Measurements from ENCODE around the gene DIABLO. TPM values are rescaled to one million over a fixed set of nuclear protein-coding genes. Genes with fewer than 3 reads are reported as not detected.

Gene DIABLO
- total RNA-seq, 1 experiment from 2014 or later, result 69.6 TPM

DNA sequence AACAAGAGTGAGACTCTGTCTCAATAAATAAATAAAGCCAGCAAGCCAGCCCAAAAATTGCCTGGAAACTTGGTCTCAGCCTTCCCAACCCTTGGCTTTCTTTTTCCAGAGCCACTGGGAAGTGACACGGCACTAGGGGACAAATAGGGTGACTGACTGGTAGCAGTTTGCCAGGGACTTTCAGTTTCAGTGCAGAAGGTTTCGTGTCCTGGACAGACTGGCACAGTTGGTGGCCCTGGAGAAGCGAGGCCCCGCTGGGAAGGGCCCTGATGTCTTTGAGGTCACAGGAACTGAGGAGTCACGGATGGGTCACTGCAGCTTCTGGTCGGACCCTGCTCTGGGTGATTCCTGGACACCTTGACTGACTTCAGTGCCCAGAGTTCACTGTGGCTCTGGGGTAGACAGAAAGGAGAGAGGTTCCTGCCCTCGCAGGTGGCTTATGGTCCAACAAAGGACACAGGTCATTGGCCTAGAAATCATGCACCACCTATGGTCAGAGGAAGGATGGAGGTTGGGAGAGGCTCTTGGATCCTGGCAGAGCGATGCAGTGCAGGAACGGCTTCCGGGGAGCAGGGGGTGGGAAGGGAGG, 40.3 kb downstream of the DIABLO start:
- intact Hi-C loops (cut with micrococcal nuclease), result no loop called here
- TF ChIP-seq, protein P1, sequence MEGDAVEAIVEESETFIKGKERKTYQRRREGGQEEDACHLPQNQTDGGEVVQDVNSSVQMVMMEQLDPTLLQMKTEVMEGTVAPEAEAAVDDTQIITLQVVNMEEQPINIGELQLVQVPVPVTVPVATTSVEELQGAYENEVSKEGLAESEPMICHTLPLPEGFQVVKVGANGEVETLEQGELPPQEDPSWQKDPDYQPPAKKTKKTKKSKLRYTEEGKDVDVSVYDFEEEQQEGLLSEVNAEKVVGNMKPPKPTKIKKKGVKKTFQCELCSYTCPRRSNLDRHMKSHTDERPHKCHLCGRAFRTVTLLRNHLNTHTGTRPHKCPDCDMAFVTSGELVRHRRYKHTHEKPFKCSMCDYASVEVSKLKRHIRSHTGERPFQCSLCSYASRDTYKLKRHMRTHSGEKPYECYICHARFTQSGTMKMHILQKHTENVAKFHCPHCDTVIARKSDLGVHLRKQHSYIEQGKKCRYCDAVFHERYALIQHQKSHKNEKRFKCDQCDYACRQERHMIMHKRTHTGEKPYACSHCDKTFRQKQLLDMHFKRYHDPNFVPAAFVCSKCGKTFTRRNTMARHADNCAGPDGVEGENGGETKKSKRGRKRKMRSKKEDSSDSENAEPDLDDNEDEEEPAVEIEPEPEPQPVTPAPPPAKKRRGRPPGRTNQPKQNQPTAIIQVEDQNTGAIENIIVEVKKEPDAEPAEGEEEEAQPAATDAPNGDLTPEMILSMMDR (IDR thresholded peaks at IDR 0.05; ENCODE audit: unreplicated experiment), result no peak
- CTCF ChIA-PET, result no interaction called here
- peaks cover 3% of the 10 kb centered on the region for H3K4me1 Mint-ChIP-seq (ENCODE audit: insufficient read depth, unreplicated experiment)
- BruUV-seq (replicated peaks), result no TSS peak
- no peak overlapping the region for H3K27ac Mint-ChIP-seq (ENCODE audit: low read depth, unreplicated experiment)
- POLR2A ChIA-PET, result no interaction called here
- no peaks in the 10 kb centered on the region for H3K9me3 Mint-ChIP-seq (ENCODE audit: unreplicated experiment)
- H3K36me3 Mint-ChIP-seq (ENCODE audit: insufficient read depth, unreplicated experiment), result peaks cover under 1% of the 10 kb centered on the region
- H3K4me3 Mint-ChIP-seq (ENCODE audit: unreplicated experiment), result no peak overlapping the region
- H3K27me3 Mint-ChIP-seq (ENCODE audit: insufficient read depth, unreplicated experiment), result no peaks in the 10 kb centered on the region
- no peak for DNase-seq (ENCODE audit: unreplicated experiment)

DNA sequence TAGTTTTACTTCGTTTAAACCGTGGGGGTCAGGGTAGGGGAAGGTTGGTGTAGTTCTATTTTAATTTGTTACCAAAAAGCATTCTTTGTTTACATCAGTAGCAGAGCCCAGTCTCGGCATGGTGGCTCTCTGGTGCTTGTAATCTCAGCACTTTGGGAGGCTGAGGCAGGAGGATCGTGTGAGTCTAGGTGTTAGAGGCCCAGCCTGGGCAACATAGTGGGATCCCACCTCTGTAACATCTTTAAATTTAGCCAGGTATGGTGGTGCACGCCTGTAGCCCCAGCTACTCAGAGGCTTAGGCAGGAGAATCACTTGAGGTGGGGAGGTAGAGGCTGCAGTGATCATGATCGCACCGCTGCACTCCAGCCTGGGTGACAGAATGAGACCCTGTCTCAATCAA, 40.8 kb downstream of the DIABLO start:
- Mint-ChIP-seq H3K27ac (ENCODE audit: low read depth, unreplicated experiment) (no peak overlapping the region), H3K4me3 (ENCODE audit: unreplicated experiment) (no peak overlapping the region), H3K36me3 (ENCODE audit: insufficient read depth, unreplicated experiment) (no peaks in the 10 kb centered on the region), H3K9me3 (ENCODE audit: unreplicated experiment) (no peaks in the 10 kb centered on the region), H3K4me1 (ENCODE audit: insufficient read depth, unreplicated experiment) (peaks cover 8% of the 10 kb centered on the region), H3K27me3 (ENCODE audit: insufficient read depth, unreplicated experiment) (no peaks in the 10 kb centered on the region)
- intact Hi-C loops (cut with micrococcal nuclease), result no loop called here
- POLR2A ChIA-PET, result no interaction called here
- CTCF ChIA-PET, result no interaction called here
- DNase-seq (ENCODE audit: unreplicated experiment), result no peak
- BruUV-seq (replicated peaks), result no TSS peak
- TF ChIP-seq, protein P1 (IDR thresholded peaks at IDR 0.05; ENCODE audit: unreplicated experiment), result no peak

- Mint-ChIP-seq H3K9me3 (ENCODE audit: unreplicated experiment) (no peaks in the 10 kb centered on the region), H3K27me3 (ENCODE audit: insufficient read depth, unreplicated experiment) (no peaks in the 10 kb centered on the region), H3K36me3 (ENCODE audit: insufficient read depth, unreplicated experiment) (no peaks in the 10 kb centered on the region), H3K4me1 (ENCODE audit: insufficient read depth, unreplicated experiment) (peaks cover 12% of the 10 kb centered on the region), H3K27ac (ENCODE audit: low read depth, unreplicated experiment) (no peak overlapping the region), H3K4me3 (ENCODE audit: unreplicated experiment) (no peak overlapping the region)
- no peak for DNase-seq (ENCODE audit: unreplicated experiment)
- ChIA-PET POLR2A (no interaction called here), CTCF (no interaction called here)
- no TSS peak for BruUV-seq (replicated peaks)
- intact Hi-C loops (cut with micrococcal nuclease), result no loop called here
- TF ChIP-seq, protein P1 (IDR thresholded peaks at IDR 0.05; ENCODE audit: unreplicated experiment), result no peak
Observed at GRCh38 chr12:122184517-122184916, 41.3 kb downstream of the DIABLO start.

DNA sequence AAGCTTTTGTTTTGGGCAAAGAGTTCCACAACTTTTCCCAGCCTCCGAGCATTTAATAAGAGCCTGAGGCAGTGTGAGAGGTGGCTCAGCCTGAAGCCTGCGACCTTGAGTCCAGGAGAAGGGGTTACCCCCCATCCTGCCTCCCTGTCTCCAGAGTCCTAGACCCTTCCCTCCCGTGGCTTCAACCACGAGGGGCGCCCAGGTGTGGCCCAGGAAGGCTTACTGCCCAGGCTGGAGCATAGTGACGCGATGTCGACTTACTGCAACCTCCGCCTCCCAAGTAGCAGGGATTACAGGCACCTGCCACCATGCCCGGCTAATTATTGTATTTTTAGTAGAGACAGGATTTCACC, 42.3 kb downstream of the DIABLO start:
- no peak overlapping the region for H3K4me3 Mint-ChIP-seq (ENCODE audit: unreplicated experiment)
- CTCF ChIA-PET, result no interaction called here
- H3K27me3 Mint-ChIP-seq (ENCODE audit: insufficient read depth, unreplicated experiment), result no peaks in the 10 kb centered on the region
- peaks cover 12% of the 10 kb centered on the region for H3K4me1 Mint-ChIP-seq (ENCODE audit: insufficient read depth, unreplicated experiment)
- no peaks in the 10 kb centered on the region for H3K36me3 Mint-ChIP-seq (ENCODE audit: insufficient read depth, unreplicated experiment)
- intact Hi-C loops (cut with micrococcal nuclease), result no loop called here
- POLR2A ChIA-PET, result no interaction called here
- no TSS peak for BruUV-seq (replicated peaks)
- TF ChIP-seq, protein P1 (IDR thresholded peaks at IDR 0.05; ENCODE audit: unreplicated experiment), result no peak
- DNase-seq (ENCODE audit: unreplicated experiment), result no peak
- no peak overlapping the region for H3K27ac Mint-ChIP-seq (ENCODE audit: low read depth, unreplicated experiment)
- no peaks in the 10 kb centered on the region for H3K9me3 Mint-ChIP-seq (ENCODE audit: unreplicated experiment)

All from MCF 10A (cell line).